22Rv1 (cell line): ENCODE results near the gene POR.
"Not testable (repeated sequence)": the region's sequence is repeated elsewhere in the genome, so short reads cannot be mapped to it uniquely, and the experiment has no call there.

ENCODE experiments used
- H3K27ac ChIP-seq: fragments of 450-650 bp; 2 replicates; pipeline ENCODE4 v1.5.1; 2017
- CTCF ChIP-seq: fragments of 450-650 bp; IDR thresholded peaks from 2 replicates; pipeline ENCODE4 v1.5.1; 2017; ENCODE audit warnings: mild to moderate bottlenecking
- ZFX ChIP-seq: fragments of 450-650 bp; IDR thresholded peaks from 2 replicates; pipeline ENCODE4 v1.6.1; 2017; ENCODE audit warnings: antibody characterized with exemption, borderline replicate concordance

Gene POR

GRCh38 chr7:75887669-75888369 lies 27.1 kb upstream of the POR start:
- TF ChIP-seq ZFX (no peak), CTCF (no peak)
- H3K27ac ChIP-seq: 0 out of 2 replicates have a peak overlapping the region, but pooled peaks have one; percentile 15

- peak overlapping the region; percentile 15; the same call in 1 of the 2 replicates for H3K27ac ChIP-seq
- TF ChIP-seq ZFX (no peak), CTCF (peak; percentile 12; the same call in 1 of the 2 replicates)
Observed at GRCh38 chr7:75888464-75889222, 26.3 kb upstream of the POR start.

- TF ChIP-seq CTCF (no peak), ZFX (no peak)
- H3K27ac ChIP-seq: 0 out of 2 replicates have a peak overlapping the region, but pooled peaks have one; percentile 15
Observed at GRCh38 chr7:75889223-75889825, 25.6 kb upstream of the POR start.

- no peak for TF ChIP-seq ZFX
- no peak for TF ChIP-seq CTCF
- H3K27ac ChIP-seq: 0 out of 2 replicates have a peak overlapping the region, but pooled peaks have one; percentile 15
Observed at GRCh38 chr7:75889826-75890225, 25.1 kb upstream of the POR start.

GRCh38 chr7:75891237-75891636 lies 23.7 kb upstream of the POR start:
- H3K27ac ChIP-seq: not testable (repeated sequence)

GRCh38 chr7:75891815-75892411 lies 23.0 kb upstream of the POR start:
- TF ChIP-seq ZFX (no peak), CTCF (no peak)
- H3K27ac ChIP-seq: no peak overlapping the region

GRCh38 chr7:75892634-75893272 lies 22.2 kb upstream of the POR start:
- H3K27ac ChIP-seq: no peak overlapping the region
- TF ChIP-seq CTCF: no peak
